K562 (cell line): ENCODE data around the gene UBTD1. TPM values are rescaled to one million over a fixed set of nuclear protein-coding genes. Genes with fewer than 3 reads are reported as not detected.

ENCODE experiments used
- ATAC-seq: fragments of 200-7000 bp; cut with Tn5 transposase; 3 replicates; pipeline ENCODE4 v1.9.1; 2020; ENCODE audit warnings: moderate library complexity
- BruUV-seq: library from RNA; stranded (reverse); fragments of 400-500 nt; replicated peaks from 2 replicates; lab custom pipeline; 2021; lab: Mats Ljungman, UMichigan
- CTCF ChIA-PET: fragments of 300-600 bp; formaldehyde crosslinking; extraction: SDS; loops from one replicate; lab custom pipeline; 2021; ENCODE audit warnings: low intra/inter-chr PET ratio; lab: Yijun Ruan, JAX
- POLR2A ChIA-PET: fragments of 300-600, 350-650 bp; sonication (Branson Sonifier 250); formaldehyde crosslinking; extraction: SDS; loops from one replicate; lab custom pipeline; 2021; ENCODE audit warnings: antibody characterized with exemption, inconsistent platforms; lab: Yijun Ruan, JAX
- DNase-seq, 4 experiments: peaks; one replicate each; pipeline versions ENCODE4 v3.0.0 to v3.0.0-alpha.2; 2011 to 2018; ENCODE audit warnings: low spot score in 3 of 4, mixed read lengths in 3 of 4; ENCODE audit errors: extremely low read depth in 1 of 4
- FAIRE-seq: peaks from 2 replicates; lab custom pipeline; 2011; peaks lifted over from hg19 to GRCh38; lab: Jason Lieb, UNC
- H2AFZ ChIP-seq: 2 replicates; pipeline ENCODE4 v1.6.0; 2011; ENCODE audit warnings: low read depth, low read length, control low read depth, inconsistent platforms
- H3K27ac ChIP-seq: fragments of 200-600 bp; 3 replicates; pipeline ENCODE4 v1.8.0; 2011; ENCODE audit warnings: low read depth, mild to moderate bottlenecking, control low read depth, inconsistent platforms, low read length, moderate library complexity, mixed read lengths; ENCODE audit errors: extremely low read depth
- H3K27me3 ChIP-seq, 2 experiments: fragments of 300-600 bp in 1 of 2; 2 replicates in 1 of 2; 3 replicates in 1 of 2; pipeline versions ENCODE4 v1.6.0 to v1.8.0; 2011; ENCODE audit warnings: inconsistent platforms in 2 of 2, low read length in 2 of 2, mild to moderate bottlenecking in 1 of 2, mixed read lengths in 1 of 2, moderate library complexity in 1 of 2; ENCODE audit not compliant: control insufficient read depth in 2 of 2, insufficient read depth in 2 of 2
- H3K36me3 ChIP-seq: fragments of 300-600 bp; 3 replicates; pipeline ENCODE4 v1.8.0; 2011; ENCODE audit warnings: mild to moderate bottlenecking, low read length, inconsistent platforms; ENCODE audit not compliant: control insufficient read depth, insufficient read depth
- H3K4me1 ChIP-seq, 2 experiments: fragments of 200-600 bp in 1 of 2; replicated peaks in 1 of 2; 2 replicates in 1 of 2; 3 replicates in 1 of 2; pipeline versions ENCODE4 v1.5.1 to v1.8.0; 2011; ENCODE audit warnings: inconsistent platforms in 2 of 2, low read length in 2 of 2, mild to moderate bottlenecking in 1 of 2, mixed read lengths in 1 of 2, moderate library complexity in 1 of 2; ENCODE audit not compliant: control insufficient read depth in 2 of 2, insufficient read depth in 2 of 2
- H3K4me2 ChIP-seq: 2 replicates; pipeline ENCODE4 v1.6.1; 2011; ENCODE audit warnings: low read length, control low read depth, inconsistent platforms, mixed read lengths; ENCODE audit not compliant: insufficient read depth
- H3K4me3 ChIP-seq: fragments of 200-600 bp; sonication (generic), shearing (Covaris generic); 2 replicates; pipeline ENCODE4 v1.5.1; 2016; ENCODE audit warnings: control low read depth, inconsistent platforms
- H3K79me2 ChIP-seq: fragments of 200-600 bp; 3 replicates; pipeline ENCODE4 v1.8.0; 2011; ENCODE audit warnings: low read length, inconsistent platforms; ENCODE audit not compliant: control insufficient read depth, insufficient read depth
- H3K9ac ChIP-seq, 2 experiments: 2 replicates each; pipeline versions ENCODE4 v1.6.0 to v1.6.1; 2011; ENCODE audit warnings: low read depth in 2 of 2, low read length in 2 of 2, control low read depth in 1 of 2, inconsistent platforms in 1 of 2, mild to moderate bottlenecking in 1 of 2, mixed read lengths in 1 of 2; ENCODE audit not compliant: insufficient read depth in 1 of 2
- H3K9me1 ChIP-seq: one replicate; pipeline ENCODE4 v1.6.0; 2011; ENCODE audit warnings: inconsistent platforms, mild to moderate bottlenecking, low read length, moderate library complexity; ENCODE audit not compliant: control insufficient read depth, insufficient read depth
- H3K9me3 ChIP-seq: replicated peaks from 2 replicates; pipeline ENCODE4 v1.5.1; 2011; ENCODE audit warnings: low read depth, low read length, inconsistent platforms; ENCODE audit not compliant: control insufficient read depth, insufficient read depth
- H4K20me1 ChIP-seq: replicated peaks from 2 replicates; pipeline ENCODE4 v1.6.1; 2011; ENCODE audit warnings: low read length, inconsistent platforms, mixed read lengths; ENCODE audit not compliant: control insufficient read depth, insufficient read depth
- HMGN3 ChIP-seq: IDR thresholded peaks from 2 replicates; pipeline ENCODE4 v1.6.1; 2011; ENCODE audit warnings: borderline replicate concordance, low read depth, mild to moderate bottlenecking, mixed read lengths, low read length; ENCODE audit not compliant: insufficient read length; ENCODE audit errors: extremely low read depth
- SNIP1 ChIP-seq: fragments of 450-650 bp; IDR thresholded peaks from 2 replicates; pipeline ENCODE4 v1.7.1; 2017; ENCODE audit warnings: low read depth, mild to moderate bottlenecking
- whole genome bisulfite sequencing: fragments of 100-300 bp; shearing (Covaris generic); methylation state at CpG from one replicate; pipeline ENCODE4 v1.1.6; 2016; ENCODE audit warnings: low coverage, mixed read lengths; ENCODE audit not compliant: insufficient coverage; ENCODE audit errors: missing lambda C conversion rate; 5-methylcytosine and 5-hydroxymethylcytosine counted together
- in situ Hi-C: fragments of 300-500 bp; cut with MboI; formaldehyde crosslinking; loops from 4 replicates; pipeline ENCODE4 v1.15.0; 2018; ENCODE audit warnings: inconsistent platforms, mixed read lengths
- intact Hi-C: fragments of 100-400 bp; cut with micrococcal nuclease; formaldehyde crosslinking; loops from 2 replicates; pipeline ENCODE4 v1.14.2; 2022
- polyA plus RNA-seq, 8 experiments: library from polyadenylated mRNA; depleted of rRNA in 4 of 8; stranded (reverse) in 5 of 8; unstranded in 3 of 8; fragments of >200 nt; fragmentation: Nextera tagmentation in 2 of 8; fragmentation: Illumina TruSeq in 1 of 8; extraction: Ambion mirVana in 2 of 8; extraction: Trizol in 1 of 8; gene quantifications; 2 replicates each; pipeline versions ENCODE4 v1.2.1 to v1.2.3, GENCODE V29; 2011 to 2014; ENCODE audit warnings: inconsistent platforms in 1 of 8, missing spikeins in 1 of 8
- total RNA-seq, 7 experiments: library from RNA; depleted of rRNA in 6 of 7; stranded (reverse); fragments of >200 nt in 6 of 7; fragmentation: Illumina TruSeq in 2 of 7; extraction: Trizol in 2 of 7; gene quantifications; 2 replicates each; pipeline versions ENCODE4 v1.2.1 to v1.2.3, GENCODE V29; 2011 to 2021; ENCODE audit warnings: low replicate concordance in 1 of 7

Gene UBTD1
- total and polyA plus RNA-seq, 9 of the 15 experiments (the other 6 are each of a cell fraction or from before 2014, with no cell fraction given), result 0.08 to 1.6 (median 0.81) TPM; not detected in 1

DNA sequence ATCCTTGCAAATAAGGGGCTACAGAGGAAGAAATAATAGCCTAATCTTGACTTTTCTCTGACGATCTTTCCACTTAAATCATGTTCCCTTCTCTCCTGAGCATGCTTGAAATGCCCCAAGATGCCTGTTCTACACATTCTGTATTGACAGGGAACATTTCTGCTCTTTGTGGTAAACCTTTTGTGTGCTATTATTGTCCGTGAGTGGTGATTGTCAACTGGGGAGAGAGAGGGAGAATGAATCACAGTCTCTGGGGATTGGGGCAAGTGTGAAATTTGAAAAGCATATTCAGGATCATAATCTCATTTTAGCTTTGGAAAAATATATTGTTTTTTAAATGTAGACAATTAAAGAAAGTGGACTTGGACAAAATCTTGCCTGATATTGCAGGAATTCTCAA is 20.6 kb downstream of the UBTD1 start:
- no peaks in the 10 kb centered on the region for H3K4me1 ChIP-seq
- no peak overlapping the region for H3K4me3 ChIP-seq
- WGBS, result 0% methylated on average over 2 of the region's 2 CpGs
- TF ChIP-seq HMGN3, result no peak
- TF ChIP-seq, all 486 proteins: peak for 0
- intact Hi-C loops, result no loop called here
- no TSS peak for BruUV-seq
- ChIA-PET POLR2A (no interaction called here), CTCF (interaction anchor here (0.6 kb wide), 1 partner anchor 95 kb away, joined by 3 read pairs; no protein-coding TSS in a partner anchor)
- in situ Hi-C loops, result no loop called here
- DNase-seq (no peak), ATAC-seq (no peak), FAIRE-seq (no peak)
- peaks cover 21 to 79% of the 10 kb centered on the region in 2 experiments; a peak in 4 of 5 replicates for H3K27me3 ChIP-seq
- no peaks in the 10 kb centered on the region for H3K79me2 ChIP-seq
- H4K20me1 ChIP-seq, result no peaks in the 10 kb centered on the region
- no peaks in the 10 kb centered on the region for H3K9me3 ChIP-seq
- no peak overlapping the region for H3K4me2 ChIP-seq
- H3K27ac ChIP-seq, result no peak overlapping the region
- no peak overlapping the region for H2AFZ ChIP-seq
- H3K9ac ChIP-seq, result no peak overlapping the region
- H3K9me1 ChIP-seq, result no peaks in the 10 kb centered on the region
- no peaks in the 10 kb centered on the region for H3K36me3 ChIP-seq

- Histone ChIP-seq H2AFZ (no peak overlapping the region), H3K27ac (no peak overlapping the region), H3K36me3 (no peaks in the 10 kb centered on the region), H3K79me2 (no peaks in the 10 kb centered on the region), H3K9me1 (no peaks in the 10 kb centered on the region), H3K9ac (no peak overlapping the region), H4K20me1 (no peaks in the 10 kb centered on the region), H3K4me3 (no peak overlapping the region), H3K4me1 (no peaks in the 10 kb centered on the region)
- 0% methylated on average over 2 of the region's 5 CpGs for WGBS
- no peak for FAIRE-seq
- no TSS peak for BruUV-seq
- in situ Hi-C loops (no loop called here), intact Hi-C loops (no loop called here)
- CTCF ChIA-PET, result interaction anchor here (0.6 kb wide), 1 partner anchor 185 kb away, joined by 3 read pairs; no protein-coding TSS in a partner anchor
- ATAC-seq, result no peak
- no peak for DNase-seq
- no peak for TF ChIP-seq SNIP1
- TF ChIP-seq, all 486 proteins: peak for 0
- Histone ChIP-seq H3K27me3 (peaks cover 17 to 86% of the 10 kb centered on the region in 2 experiments; a peak in 4 of 5 replicates), H3K4me2 (no peak overlapping the region), H3K9me3 (no peaks in the 10 kb centered on the region)
- POLR2A ChIA-PET, result interaction anchor here (1.1 kb wide), 1 partner anchor 10 kb away, joined by 3 read pairs; no protein-coding TSS in a partner anchor
These were observed 21.8 kb downstream of the UBTD1 start for GRCh38 chr10:97520520-97520919.
